Left colon (tissue), 2 donors: ENCODE measurements around the gene JCAD. TPM values are rescaled to one million over a fixed set of nuclear protein-coding genes. Genes with fewer than 3 reads are reported as not detected.
"Not testable (repeated sequence)": the region's sequence is repeated elsewhere in the genome, so short reads cannot be mapped to it uniquely, and the experiment has no call there.

Experiments used
- ATAC-seq: fragments of 200-7000 bp; cut with Tn5 transposase; one replicate; pipeline ENCODE4 v1.9.1; 2020; ENCODE audit warnings: mild to moderate bottlenecking, moderate library complexity
- DNase-seq, 2 donors: peaks; one replicate each; pipeline ENCODE4 v3.0.0-alpha.2; 2020
- intact Hi-C, 2 donors: fragments of 100-400 bp; cut with DNase I in 1 of 2; cut with micrococcal nuclease in 1 of 2; formaldehyde crosslinking; loops; one replicate each; pipeline versions ENCODE4 v1.11.2 to v1.14.0; 2022; cut with DNase I, micrococcal nuclease
- total RNA-seq, 2 donors: library from RNA; stranded (reverse); fragmentation: NEBNext Ultra II Directional; extraction: Animal tissue kit (Norgen Biotek cat#: 25700); gene quantifications; one replicate each; pipeline ENCODE4 v1.2.1, GENCODE V29; 2021
- donor health status: DM: no; HTN: no; CAD: no.
- donor health status: DM: yes; HTN: yes; CAD: no.

Gene JCAD
- total RNA-seq, 2 donors from 2014 or later = 1.8 to 24.7 TPM

DNA sequence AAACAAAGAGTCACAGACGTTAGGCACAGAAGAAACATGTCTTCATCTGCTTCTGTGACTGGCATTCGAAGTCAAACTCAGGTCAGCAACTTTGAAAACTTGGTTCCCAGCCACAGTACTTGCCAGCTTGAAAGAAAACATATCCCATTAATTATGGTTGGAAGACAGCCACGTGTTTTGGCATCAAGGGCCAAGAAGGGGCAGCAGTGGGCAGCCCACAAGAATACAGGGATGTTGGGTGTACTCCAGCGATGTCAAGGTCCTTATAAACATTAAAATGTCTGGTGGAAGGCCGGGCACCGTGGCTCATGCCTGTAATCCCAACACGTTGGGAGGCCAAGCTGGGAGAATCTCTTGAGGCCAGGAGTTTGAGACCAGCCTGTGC is 29.5 kb downstream of the JCAD start:
- peak in 1 of 2 donors; percentile 53 for DNase-seq
- ATAC-seq = no peak
- intact Hi-C loops = no loop called here

DNA sequence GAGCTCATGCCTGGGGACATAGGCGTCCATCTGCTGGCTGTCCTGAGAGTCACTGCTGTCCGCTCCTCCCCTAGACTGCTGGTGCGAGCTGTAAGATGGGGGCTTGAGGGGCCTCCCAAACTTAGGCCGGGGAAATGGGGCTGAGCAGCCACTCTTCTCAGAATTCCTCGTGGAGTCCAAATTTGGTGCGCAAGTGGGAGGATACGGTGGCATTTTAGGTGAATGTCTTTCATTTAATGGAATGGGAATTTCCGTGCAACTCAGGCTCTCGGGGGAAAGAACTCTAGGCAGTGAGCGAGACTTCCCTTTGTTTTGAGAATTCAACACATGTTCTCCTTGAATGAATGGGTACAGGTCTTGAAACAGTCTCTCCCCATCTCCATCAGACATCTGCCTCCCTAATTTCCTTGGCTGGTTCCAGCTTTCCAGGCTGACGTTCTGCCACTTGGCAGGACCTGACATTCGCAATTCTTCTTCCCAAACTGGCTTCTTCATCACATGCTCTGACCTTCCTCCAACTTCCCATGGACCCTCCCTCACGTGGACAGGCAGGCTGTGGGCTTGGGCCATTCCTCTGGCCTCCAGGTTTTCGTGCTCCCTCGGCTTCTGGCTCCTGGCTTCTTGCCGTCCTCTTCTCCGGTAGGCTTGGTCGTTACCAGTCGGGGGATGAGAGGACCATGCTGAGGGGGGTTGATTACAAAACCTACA is 30.1 kb downstream of the JCAD start:
- intact Hi-C loops = no loop called here
- ATAC-seq (no peak), DNase-seq (no peak)

DNA sequence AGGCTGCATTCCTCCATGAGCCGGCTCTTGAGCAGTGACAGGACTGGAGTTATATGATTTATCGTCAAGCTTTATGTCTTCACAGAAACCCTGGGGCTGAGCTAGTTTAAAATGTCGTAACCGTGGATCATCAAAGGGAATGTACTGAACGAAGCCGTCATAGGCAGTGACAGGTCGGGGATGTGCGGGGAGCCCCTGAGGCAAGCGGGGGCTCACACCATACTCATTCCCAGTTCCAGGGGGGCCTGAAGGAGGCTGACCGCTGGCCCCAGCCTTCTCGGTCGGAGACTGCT is 30.7 kb downstream of the JCAD start:
- ATAC-seq (no peak), DNase-seq (no peak)
- intact Hi-C loops = no loop called here

DNA sequence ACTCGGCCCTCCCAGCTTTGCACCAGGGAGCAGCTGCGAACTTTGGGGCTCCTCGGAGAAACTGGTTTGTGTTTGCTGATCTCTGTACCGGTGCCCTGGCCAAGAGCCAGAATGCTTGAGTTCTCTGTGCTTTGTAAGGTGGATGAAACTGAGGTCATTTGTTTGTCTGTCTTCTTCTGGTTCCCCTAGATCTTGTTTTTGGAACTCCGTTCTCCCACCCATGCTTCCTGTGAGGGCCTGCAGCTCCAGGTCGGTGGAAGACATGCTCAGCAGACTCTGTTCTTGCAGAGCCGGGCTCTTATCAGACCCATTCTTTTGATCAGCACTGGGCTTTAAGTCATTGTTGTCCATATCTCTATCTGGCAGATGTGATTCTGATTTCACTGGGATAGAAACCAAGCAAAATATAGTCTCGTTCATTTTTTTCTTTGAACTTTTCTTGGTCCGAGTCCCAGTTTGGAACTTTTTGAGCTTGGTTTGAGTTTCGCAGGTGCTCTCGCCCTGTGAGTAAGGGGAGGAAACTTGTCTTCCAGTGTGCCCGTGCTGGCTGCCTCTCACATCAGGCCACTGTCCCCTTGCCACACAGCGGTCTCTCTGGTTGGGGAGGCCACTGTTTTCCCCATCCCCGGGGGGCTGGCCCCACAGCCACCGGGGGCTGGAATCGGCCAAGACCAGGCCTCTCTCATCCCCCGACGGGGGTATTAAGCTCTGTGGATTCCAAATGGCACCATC is 31.2 kb downstream of the JCAD start:
- DNase-seq (peak; percentile 23 to 37), ATAC-seq (no peak)
- intact Hi-C loops = no loop called here

DNA sequence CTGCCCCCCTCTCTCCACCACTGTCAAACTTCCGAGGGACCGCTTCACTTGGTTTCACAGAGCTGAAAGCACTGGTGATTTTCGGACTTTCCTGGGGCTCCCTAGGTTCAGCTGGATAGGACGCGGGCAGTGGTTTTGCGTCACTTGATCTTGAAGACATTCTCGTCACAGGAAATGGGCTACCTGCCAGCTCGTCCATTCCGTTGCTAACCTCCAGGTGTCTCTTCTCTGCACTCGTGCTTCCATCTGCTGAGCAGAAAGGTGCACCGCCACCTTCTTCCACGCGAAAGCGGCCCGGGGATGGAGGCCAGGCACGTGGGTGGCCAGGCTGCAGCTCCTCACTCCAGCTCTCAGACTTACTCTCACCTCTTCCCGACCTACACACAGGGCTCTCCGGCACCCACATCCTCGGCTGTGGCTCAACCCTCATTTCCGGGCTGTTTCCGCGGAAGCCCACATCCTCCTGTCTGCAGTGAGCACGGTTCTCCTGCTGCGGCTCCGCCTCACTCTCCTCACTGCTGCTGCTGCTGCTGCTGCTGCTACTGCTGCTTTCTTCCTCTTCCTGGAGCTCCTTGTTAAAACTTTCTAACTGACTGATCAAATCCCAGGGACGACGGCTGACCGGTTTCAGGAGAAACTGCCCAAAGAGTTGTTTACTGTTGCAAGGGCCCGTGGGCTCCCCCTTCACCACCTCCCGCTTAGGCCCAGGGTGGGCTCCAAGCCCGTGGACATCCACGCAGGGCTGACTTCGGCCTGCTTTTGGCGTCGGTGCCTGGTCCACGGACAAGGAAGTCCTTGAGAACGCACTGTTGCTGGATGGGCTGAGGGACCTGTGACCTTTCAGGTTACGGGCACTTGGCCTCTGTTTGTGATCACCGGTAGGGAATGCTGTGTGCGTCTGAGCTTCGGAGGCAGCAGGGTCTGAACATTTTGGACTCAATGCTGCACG is 32.1 kb downstream of the JCAD start:
- ATAC-seq = peak; percentile 46
- DNase-seq = peak; percentile 52 to 55
- intact Hi-C loops = no loop called here

DNA sequence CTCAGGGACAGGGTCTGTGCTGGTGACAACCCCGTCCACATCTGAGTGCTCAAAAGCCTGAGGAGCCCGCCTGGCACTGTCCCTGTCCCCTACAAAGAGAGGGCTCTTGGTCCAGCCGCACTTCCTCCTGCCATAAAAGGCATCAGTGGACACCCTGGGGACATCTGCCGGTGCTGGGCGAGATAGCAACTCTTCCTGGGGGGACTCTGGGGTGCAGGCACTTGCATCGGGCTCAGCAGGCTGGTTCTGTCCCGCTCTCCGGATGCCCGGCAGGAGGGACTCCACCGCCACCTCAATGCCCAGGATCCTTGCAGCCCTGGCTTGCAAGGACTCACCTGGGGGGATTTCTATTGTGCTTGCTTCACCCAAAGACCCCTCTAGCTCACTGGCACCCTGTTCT is 32.8 kb downstream of the JCAD start:
- DNase-seq = no peak
- intact Hi-C loops = no loop called here
- no peak for ATAC-seq

DNA sequence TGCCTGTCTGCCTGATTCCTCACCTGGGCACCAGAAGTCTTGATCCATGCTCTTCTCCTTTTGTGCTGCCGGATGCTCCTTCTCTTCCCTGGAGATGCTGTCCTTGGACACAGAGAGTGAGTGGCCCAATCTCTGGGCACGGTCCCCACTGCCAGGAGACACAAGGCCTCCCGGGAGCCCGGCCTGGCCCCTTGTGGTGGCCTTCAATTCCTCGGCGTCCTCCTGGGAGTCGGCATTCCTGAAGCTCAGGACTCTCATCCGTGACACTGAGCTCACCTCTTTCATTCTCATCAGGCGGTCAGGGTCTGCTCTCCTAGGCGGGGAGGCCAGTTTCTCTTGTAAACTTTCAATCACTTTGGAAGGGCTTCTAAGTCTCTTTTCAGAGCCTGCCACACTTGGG is 33.3 kb downstream of the JCAD start:
- ATAC-seq (no peak), DNase-seq (no peak)
- intact Hi-C loops = no loop called here

DNA sequence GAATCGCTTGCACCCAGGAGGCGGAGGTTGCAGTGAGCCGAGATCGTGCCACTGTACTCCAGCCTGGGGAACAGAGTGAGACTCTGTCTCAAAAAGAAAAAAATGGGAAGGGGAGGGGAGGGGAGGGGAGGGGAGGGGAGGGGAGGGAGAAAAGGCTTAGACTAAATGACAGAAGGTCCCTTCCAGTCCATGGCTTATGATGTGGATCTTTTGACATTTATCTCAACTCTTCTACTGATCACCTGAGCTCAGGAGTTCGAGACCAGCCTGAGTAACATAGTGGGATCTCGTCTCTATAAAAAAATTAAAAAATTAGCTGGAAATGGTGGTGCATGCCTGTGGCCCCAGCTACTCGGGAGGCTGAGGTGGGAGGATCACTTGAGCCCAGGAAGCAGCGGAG is 34.0 kb downstream of the JCAD start:
- intact Hi-C loops, ATAC-seq, DNase-seq: not testable (repeated sequence)

DNA sequence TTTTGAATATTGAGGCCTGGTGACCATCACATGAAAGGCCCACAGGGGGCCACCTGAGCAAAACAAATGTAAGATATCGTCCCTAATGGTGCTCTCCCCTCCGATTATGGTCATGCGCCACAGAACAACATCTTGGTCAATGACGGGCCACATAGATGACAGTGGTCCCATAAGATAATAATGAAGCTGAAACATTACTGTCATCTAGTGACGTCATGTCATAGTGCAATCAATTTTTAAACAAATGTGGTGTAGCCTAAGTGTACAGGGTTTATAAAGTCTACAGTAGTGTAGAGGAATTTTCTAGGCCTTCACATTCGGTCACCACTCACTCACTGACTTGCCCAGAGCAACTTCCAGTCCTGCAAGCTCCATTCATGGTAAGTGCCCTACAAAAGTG is 36.8 kb downstream of the JCAD start:
- intact Hi-C loops = no loop called here
- DNase-seq (no peak), ATAC-seq (no peak)

DNA sequence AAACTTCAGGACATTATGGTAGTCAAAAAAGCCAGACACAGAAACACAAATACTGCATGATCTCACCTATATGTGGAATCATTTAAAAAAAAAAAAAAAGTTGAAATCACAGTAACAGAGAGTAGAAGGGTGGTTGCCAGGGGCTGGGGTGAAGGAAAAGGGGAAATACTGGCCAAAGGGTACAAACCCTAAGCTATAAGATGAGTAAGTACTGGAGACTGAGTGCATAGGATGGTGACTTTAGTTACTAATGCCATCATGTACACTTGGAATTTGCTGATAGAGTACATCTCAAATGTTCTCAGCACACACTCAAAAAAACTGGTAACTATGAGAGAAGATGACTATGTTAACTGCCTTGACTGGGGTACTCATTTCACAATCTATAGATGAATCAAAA is 39.9 kb downstream of the JCAD start:
- intact Hi-C loops = no loop called here
- ATAC-seq = no peak
- DNase-seq = no peak

DNA sequence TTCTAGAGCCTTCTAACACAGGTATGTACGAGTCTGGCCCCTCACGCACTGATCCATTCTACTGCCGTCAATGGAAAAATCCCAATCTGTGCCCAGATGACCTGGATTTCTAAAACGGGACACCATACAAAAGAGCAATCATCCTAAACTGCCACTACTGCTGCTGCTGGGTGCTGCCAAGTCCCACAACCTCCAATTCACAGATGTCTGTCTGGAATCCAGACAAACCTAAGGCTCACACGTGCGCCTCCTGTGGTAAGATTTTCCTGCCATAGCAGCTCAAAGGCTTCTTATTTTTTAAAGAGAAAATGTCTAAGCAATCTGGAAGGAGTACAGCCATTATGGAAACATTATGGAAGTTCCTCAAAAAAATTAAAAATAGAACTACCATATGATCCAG is 40.9 kb downstream of the JCAD start:
- intact Hi-C loops = no loop called here
- ATAC-seq (no peak), DNase-seq (no peak)

DNA sequence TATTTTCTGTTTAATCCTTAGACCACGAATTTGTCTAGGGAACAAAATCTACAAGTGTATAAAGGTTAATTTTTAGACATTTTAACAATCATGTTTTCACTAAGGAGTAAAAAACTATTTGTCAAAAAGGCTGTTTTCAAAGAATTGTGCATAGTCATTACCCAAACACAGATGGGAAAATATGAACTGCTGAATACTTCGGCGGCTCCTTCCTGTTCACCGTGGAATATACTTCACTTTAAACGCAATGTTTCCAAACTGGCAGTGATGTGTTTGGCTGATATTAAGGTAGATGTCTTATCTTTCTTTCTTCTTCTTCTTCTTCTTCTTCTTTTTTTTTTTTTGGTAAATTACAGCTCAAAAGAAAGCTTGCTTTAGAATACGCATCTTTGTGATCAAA is 41.4 kb downstream of the JCAD start:
- no peak for DNase-seq
- no peak for ATAC-seq
- intact Hi-C loops = no loop called here

DNA sequence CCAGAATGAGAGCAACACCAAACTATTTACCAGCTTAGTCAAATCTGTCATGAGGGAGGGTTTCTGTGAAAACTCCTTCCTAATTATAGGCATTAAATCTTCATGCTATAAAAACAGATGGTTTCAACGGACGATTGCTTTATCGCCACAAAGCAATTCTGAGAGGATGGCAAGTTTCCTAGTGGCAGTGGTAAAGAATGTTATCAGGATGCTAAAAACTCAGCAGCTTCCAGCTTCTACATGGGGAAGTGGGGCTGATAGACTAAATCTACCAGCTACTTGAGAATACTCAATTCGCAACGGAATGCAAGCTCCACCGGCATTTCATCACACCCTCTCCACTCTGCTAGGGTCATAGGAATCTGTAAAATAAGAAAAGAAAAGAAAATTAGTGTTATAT is 41.8 kb downstream of the JCAD start:
- ATAC-seq (no peak), DNase-seq (no peak)
- intact Hi-C loops = no loop called here

DNA sequence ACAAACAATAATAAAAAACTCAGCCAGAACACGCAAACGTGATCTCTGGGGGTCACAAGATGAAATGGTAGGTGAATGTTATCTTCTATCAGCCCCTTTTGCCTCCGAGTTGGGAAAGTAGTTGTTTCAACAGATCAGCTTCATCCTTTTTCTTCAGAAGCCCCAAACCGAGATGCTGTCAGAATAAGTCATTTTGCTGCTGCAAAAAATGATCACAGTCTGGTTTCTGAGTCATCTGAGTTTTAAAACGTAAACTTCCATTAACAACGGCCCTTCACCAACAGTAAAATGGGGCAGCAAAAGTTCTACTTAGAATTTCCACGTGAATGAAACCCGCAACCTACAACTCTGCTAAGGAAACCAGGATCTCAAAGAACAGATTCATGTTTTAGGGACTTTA is 44.9 kb downstream of the JCAD start:
- intact Hi-C loops = no loop called here
- ATAC-seq (no peak), DNase-seq (no peak)

DNA sequence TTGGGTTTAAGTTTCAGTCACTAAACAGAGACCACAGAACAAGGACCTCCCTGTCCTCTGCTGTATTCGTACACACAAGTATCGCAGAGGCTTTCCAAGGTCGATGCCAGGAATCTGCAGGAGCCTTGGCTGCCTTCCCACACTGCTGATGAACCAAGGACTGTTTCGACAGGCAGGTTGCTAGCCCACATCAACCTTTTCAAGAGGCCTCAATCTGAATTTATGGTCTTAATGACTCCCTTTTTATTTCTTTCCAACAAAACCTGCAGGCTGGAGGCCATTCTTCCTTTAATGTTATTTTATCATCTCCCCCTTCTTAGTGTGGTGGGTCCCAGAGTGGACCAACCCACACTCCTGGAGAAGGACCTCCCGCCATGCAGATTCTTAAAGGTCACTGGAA is 45.6 kb downstream of the JCAD start:
- ATAC-seq = no peak
- intact Hi-C loops = no loop called here

DNA sequence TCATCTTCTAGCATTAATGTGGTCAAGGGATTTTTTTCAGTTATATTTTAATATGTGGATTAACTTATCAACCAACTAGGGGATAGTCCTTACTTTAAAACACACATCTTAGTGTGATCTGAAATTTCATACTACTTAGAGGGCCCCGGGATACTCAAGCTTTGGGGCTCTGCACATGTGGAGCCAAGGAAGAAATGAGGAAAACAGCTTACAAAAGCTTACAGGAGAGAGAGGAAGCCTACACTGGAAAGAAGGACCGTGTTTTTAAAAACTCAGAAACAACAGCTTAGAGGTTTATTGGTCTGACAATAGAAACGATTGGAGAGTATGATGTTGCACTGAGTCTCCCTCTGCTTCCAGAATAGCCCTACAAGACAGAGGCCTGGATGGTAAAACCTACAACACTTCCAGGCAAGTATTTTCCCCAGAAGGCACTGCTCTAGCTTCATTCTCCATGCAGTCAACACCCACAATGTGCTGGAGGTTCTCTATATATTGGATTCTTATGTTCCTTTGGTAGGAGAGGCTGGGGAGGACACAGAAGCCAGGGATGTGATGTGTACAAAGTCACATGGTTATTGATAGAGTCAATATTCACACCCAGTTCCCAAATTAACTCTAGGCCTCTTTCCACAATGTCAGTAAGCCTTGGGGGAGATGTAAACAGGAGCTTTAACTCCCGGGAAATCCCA is 47.3 kb downstream of the JCAD start:
- intact Hi-C loops = no loop called here
- no peak for ATAC-seq
- no peak for DNase-seq

More for the DNA sequence above, 45.6 kb downstream of the JCAD start:
- no peak for DNase-seq

DNA sequence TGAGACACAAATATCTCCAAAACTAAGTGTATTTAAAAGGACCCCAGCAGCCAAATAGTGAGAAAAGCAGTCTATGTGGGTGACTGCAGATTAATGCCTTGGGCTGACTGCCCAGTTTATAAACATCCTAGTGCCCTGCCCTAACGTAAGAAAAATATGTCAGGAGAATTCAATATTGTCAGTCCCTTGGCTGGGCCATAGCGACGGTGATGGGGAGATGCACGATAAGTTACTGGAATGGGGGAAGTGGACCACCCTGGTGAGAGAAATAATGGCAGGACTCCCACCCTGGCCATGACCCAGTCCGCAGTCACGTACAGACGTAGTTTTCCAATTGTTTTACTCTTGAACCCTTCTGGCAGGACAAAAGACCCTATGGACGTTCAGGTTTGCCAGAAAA is 48.0 kb downstream of the JCAD start:
- intact Hi-C loops = no loop called here
- no peak for DNase-seq
- ATAC-seq = no peak

DNA sequence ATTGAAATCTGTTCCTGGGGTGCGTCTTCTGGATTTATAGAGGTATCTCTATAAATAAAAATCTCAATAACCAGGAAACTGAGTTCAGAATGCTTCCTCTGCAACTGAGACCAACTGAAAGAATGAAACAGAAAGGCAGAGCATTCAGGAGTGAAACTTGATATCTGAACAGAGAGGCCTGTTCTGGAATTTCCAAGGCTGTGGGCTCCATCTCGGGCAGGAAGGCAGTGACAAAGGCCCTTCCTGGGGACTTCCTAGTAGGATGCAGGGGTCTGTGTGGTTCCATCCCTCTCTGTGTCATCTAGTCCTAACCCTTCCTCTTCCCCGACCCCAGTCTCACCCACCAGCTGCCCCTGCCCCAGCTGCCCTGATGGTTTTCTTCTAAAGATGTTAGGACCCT is 52.0 kb downstream of the JCAD start:
- no peak for DNase-seq
- intact Hi-C loops = no loop called here
- ATAC-seq = no peak

DNA sequence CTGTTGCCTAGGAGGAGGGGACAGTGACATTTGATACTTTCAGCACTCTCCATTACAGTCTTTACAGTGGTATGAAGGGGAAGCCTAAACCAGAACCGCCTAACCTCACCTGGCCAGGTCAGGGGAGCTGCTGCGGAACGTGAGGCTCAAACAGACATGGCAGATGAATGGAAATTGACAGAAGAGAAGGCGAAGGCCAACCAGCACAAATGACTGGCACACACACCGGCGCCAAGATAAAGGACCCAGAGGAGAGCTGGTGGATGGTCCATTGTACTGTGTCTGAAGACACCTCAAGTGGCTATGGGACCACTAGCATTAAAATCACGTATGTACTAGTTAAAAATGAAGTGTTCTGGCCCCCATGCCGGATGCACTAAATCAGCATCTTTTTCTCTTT is 53.0 kb downstream of the JCAD start:
- ATAC-seq = no peak
- intact Hi-C loops = no loop called here

More for the DNA sequence above, 53.0 kb downstream of the JCAD start:
- no peak for DNase-seq
